GM23338 (cell line): ENCODE data around the gene RAPGEF3. TPM values are rescaled to one million over a fixed set of nuclear protein-coding genes. Genes with fewer than 3 reads are reported as not detected.

Experiments
- ATAC-seq: fragments of 200-7000 bp; cut with Tn5 transposase; 3 replicates; pipeline ENCODE4 v1.9.1; 2020
- DNase-seq: peaks from one replicate; pipeline ENCODE4 v3.0.0-alpha.2; 2015; ENCODE audit warnings: low spot score
- H2AFZ ChIP-seq: fragments of 200-600 bp; sonication (generic); 2 replicates; pipeline ENCODE4 v1.8.0; 2016; ENCODE audit warnings: antibody characterized with exemption, mild to moderate bottlenecking, moderate library complexity
- H3F3A ChIP-seq: fragments of 200-600 bp; sonication (generic); replicated peaks from 2 replicates; pipeline ENCODE4 v1.8.0; 2017; ENCODE audit warnings: antibody characterized with exemption, mixed run types, low read depth
- H3K27ac ChIP-seq: fragments of 200-600 bp; sonication (generic); 2 replicates; pipeline ENCODE4 v1.6.1; 2016; ENCODE audit warnings: low read depth
- H3K27me3 ChIP-seq: fragments of 200-600 bp; sonication (generic); 2 replicates; pipeline ENCODE4 v1.8.0; 2016; ENCODE audit warnings: mild to moderate bottlenecking, mixed run types, moderate library complexity; ENCODE audit not compliant: insufficient read depth
- H3K36me3 ChIP-seq: fragments of 200-600 bp; sonication (generic); 2 replicates; pipeline ENCODE4 v1.8.0; 2016; ENCODE audit warnings: mild to moderate bottlenecking; ENCODE audit not compliant: insufficient read depth
- H3K4me1 ChIP-seq: fragments of 200-600 bp; sonication (generic); 2 replicates; pipeline ENCODE4 v1.8.0; 2016; ENCODE audit warnings: mild to moderate bottlenecking, moderate library complexity; ENCODE audit not compliant: insufficient read depth
- H3K4me2 ChIP-seq: fragments of 200-600 bp; sonication (generic); 2 replicates; pipeline ENCODE4 v1.7.1; 2017; ENCODE audit warnings: mixed run types
- H3K4me3 ChIP-seq: fragments of 200-600 bp; sonication (generic); 2 replicates; pipeline ENCODE4 v1.6.1; 2016; ENCODE audit warnings: mixed run types
- H3K79me2 ChIP-seq: fragments of 200-600 bp; sonication (generic); replicated peaks from 2 replicates; pipeline ENCODE4 v1.8.0; 2017; ENCODE audit warnings: mild to moderate bottlenecking; ENCODE audit not compliant: insufficient read depth
- H3K9me2 ChIP-seq: fragments of 200-600 bp; sonication (generic); 2 replicates; pipeline ENCODE4 v1.8.0; 2017; ENCODE audit not compliant: insufficient read depth
- H4K20me1 ChIP-seq: fragments of 200-600 bp; sonication (generic); replicated peaks from 2 replicates; pipeline ENCODE4 v1.8.0; 2017; ENCODE audit warnings: mild to moderate bottlenecking; ENCODE audit not compliant: insufficient read depth
- H3K27ac Mint-ChIP-seq: 2 replicates; pipeline ENCODE4 v1.8.0; 2020; ENCODE audit warnings: inconsistent platforms, mild to moderate bottlenecking, moderate library complexity, mixed read lengths
- H3K27me3 Mint-ChIP-seq: 3 replicates; pipeline ENCODE4 v1.8.0; 2022; ENCODE audit warnings: low read depth, mild to moderate bottlenecking, moderate library complexity, mixed read lengths, inconsistent platforms; ENCODE audit not compliant: insufficient read depth, poor library complexity
- H3K36me3 Mint-ChIP-seq: 3 replicates; pipeline ENCODE4 v1.8.0; 2021; ENCODE audit warnings: low read depth, mild to moderate bottlenecking, inconsistent platforms, moderate library complexity, mixed read lengths
- H3K4me1 Mint-ChIP-seq: 3 replicates; pipeline ENCODE4 v1.8.0; 2020; ENCODE audit warnings: mild to moderate bottlenecking, inconsistent platforms, mixed read lengths
- H3K4me3 Mint-ChIP-seq: 3 replicates; pipeline ENCODE4 v1.8.0; 2021; ENCODE audit warnings: moderate library complexity, mild to moderate bottlenecking, inconsistent platforms, mixed read lengths
- H3K9me3 Mint-ChIP-seq: 3 replicates; pipeline ENCODE4 v1.8.0; 2020; ENCODE audit warnings: moderate library complexity, mild to moderate bottlenecking, inconsistent platforms, mixed read lengths
- JUNB ChIP-seq: IDR thresholded peaks from one replicate; pipeline ENCODE4 v1.6.1; 2016; ENCODE audit warnings: antibody characterized with exemption; ENCODE audit not compliant: unreplicated experiment
- polyA plus RNA-seq: library from polyadenylated mRNA; unstranded; fragments of >200 nt; fragmentation: Nextera tagmentation; extraction: Ambion mirVana; gene quantifications from 2 replicates; pipeline ENCODE4 v1.2.1, GENCODE V29; 2016
- total RNA-seq: library from RNA; depleted of rRNA; stranded (reverse); fragments of >200 nt; shearing (Covaris generic); gene quantifications from 2 replicates; pipeline ENCODE4 v1.2.3, GENCODE V29; 2014
- TF ChIP-seq, protein P1 (sequence below), 2 experiments: fragments of 200-600 bp in 1 of 2; sonication (generic) in 1 of 2; conservative IDR thresholded peaks; 2 replicates each; pipeline versions ENCODE4 v1.5.1 to v1.6.1; 2016 to 2017; ENCODE audit warnings: antibody characterized with exemption in 2 of 2, low read depth in 2 of 2, mild to moderate bottlenecking in 2 of 2, moderate library complexity in 1 of 2

Gene RAPGEF3
- total and polyA plus RNA-seq, 2 experiments from 2014 or later, result 2.3 to 11.8 TPM

DNA sequence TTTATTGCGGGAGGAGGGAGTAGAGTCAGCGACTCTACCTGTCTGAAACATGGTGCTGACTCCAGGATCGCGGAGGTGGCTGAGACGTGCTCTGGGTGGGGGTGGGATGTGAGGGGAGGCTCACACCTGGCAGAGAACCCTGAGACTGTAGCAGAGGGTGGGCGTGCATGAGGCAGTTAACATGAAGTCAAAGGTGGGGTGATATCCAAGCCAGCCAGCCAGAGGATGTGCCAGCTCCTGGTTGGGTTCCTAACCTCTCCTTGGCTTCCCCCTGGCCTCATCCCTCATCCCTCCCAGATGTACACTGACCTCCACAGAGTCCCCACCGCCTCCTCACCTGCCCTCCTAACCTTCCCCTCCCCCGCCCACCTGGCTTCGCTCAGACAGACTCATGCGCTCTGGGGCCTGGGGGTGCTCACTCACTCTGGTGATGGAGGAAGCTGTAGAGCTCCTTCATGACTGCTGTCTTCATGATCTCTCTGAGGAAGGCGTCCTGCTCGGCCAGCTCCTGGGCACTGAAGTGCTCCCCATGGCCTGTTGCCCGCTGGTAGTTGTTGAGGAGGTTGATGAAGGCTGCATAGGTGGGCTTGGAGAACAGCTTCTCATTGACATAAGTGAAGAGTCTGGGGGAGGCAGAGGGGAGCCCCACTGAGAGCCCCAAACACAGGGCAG, 42.7 kb downstream of the RAPGEF3 start:
- no peak for DNase-seq
- Histone ChIP-seq H3K79me2 (no peaks in the 10 kb centered on the region), H3K27ac (no peak overlapping the region; the same call in 1 of the 2 replicates), H3K4me3 (no peak overlapping the region), H2AFZ (no peak overlapping the region), H3K9me2 (no peaks in the 10 kb centered on the region), H3K36me3 (no peaks in the 10 kb centered on the region), H3K27me3 (no peaks in the 10 kb centered on the region; the same call in 1 of the 2 replicates), H3F3A (0 out of 2 replicates have a peak, but pooled peaks cover 3% of the 10 kb centered on the region), H3K4me1 (peaks cover 10% of the 10 kb centered on the region), H3K4me2 (no peak overlapping the region), H4K20me1 (no peaks in the 10 kb centered on the region; the same call in 1 of the 2 replicates)
- no peak for ATAC-seq
- Mint-ChIP-seq H3K4me3 (no peak overlapping the region), H3K4me1 (peaks cover 26% of the 10 kb centered on the region), H3K27ac (no peak overlapping the region), H3K36me3 (no peaks in the 10 kb centered on the region), H3K27me3 (peaks cover 18% of the 10 kb centered on the region), H3K9me3 (no peaks in the 10 kb centered on the region)
- no peak for TF ChIP-seq JUNB
- TF ChIP-seq, protein P1, sequence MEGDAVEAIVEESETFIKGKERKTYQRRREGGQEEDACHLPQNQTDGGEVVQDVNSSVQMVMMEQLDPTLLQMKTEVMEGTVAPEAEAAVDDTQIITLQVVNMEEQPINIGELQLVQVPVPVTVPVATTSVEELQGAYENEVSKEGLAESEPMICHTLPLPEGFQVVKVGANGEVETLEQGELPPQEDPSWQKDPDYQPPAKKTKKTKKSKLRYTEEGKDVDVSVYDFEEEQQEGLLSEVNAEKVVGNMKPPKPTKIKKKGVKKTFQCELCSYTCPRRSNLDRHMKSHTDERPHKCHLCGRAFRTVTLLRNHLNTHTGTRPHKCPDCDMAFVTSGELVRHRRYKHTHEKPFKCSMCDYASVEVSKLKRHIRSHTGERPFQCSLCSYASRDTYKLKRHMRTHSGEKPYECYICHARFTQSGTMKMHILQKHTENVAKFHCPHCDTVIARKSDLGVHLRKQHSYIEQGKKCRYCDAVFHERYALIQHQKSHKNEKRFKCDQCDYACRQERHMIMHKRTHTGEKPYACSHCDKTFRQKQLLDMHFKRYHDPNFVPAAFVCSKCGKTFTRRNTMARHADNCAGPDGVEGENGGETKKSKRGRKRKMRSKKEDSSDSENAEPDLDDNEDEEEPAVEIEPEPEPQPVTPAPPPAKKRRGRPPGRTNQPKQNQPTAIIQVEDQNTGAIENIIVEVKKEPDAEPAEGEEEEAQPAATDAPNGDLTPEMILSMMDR (conservative IDR thresholded peaks at IDR 0.05; ENCODE audit: low read depth in 2 of 2), result no peak

DNA sequence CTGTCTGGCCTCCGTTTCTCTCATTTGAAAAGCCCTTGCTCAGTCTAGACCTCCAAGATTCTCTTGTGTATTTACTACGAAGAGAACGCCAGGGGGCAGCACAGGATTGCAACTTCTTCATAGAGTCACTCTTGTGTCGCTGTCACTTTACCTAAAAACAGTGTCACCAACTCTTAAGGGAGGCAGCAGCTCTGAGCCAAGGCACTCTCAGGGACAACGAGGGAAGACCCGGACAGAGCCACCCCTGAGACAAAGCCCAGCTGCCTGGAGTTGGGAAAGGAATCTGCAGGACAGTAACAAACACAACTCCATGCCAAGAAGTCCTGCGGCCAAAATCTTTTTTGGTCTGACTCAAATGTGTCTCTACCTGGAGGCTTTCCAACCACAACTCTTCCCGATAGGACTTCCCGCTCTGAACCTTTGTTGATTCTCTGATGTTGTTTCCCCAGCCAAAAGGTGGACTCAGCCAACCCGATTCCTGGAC, 43.2 kb downstream of the RAPGEF3 start:
- no peak for TF ChIP-seq JUNB
- TF ChIP-seq, protein P1 (conservative IDR thresholded peaks at IDR 0.05; ENCODE audit: low read depth in 2 of 2), result peak; percentile 92 to 94
- no peak overlapping the region for H3K4me2 ChIP-seq
- no peak overlapping the region for H3K27ac Mint-ChIP-seq

More for the DNA sequence above, 43.2 kb downstream of the RAPGEF3 start:
- no peak overlapping the region for H3K4me3 Mint-ChIP-seq
- H3K27ac ChIP-seq, result no peak overlapping the region; the same call in 1 of the 2 replicates
- peak; percentile 50 for ATAC-seq
- no peaks in the 10 kb centered on the region for H3K36me3 Mint-ChIP-seq
- peaks cover 26% of the 10 kb centered on the region for H3K4me1 Mint-ChIP-seq
- no peaks in the 10 kb centered on the region for H3K9me3 Mint-ChIP-seq
- no peaks in the 10 kb centered on the region for H3K9me2 ChIP-seq
- H3F3A ChIP-seq, result 0 out of 2 replicates have a peak, but pooled peaks cover 3% of the 10 kb centered on the region
- H3K4me1 ChIP-seq, result peaks cover 10% of the 10 kb centered on the region
- peak; percentile 94 for DNase-seq
- H3K36me3 ChIP-seq, result no peaks in the 10 kb centered on the region
- no peak overlapping the region for H3K4me3 ChIP-seq
- no peaks in the 10 kb centered on the region for H3K79me2 ChIP-seq
- no peak overlapping the region for H2AFZ ChIP-seq
- H3K27me3 ChIP-seq, result no peaks in the 10 kb centered on the region; the same call in 1 of the 2 replicates
- H4K20me1 ChIP-seq, result no peaks in the 10 kb centered on the region; the same call in 1 of the 2 replicates
- H3K27me3 Mint-ChIP-seq, result peaks cover 18% of the 10 kb centered on the region
